H1 (cell line): ENCODE measurements around the gene MAGEB4.

Experiments used
- EP300 ChIP-seq, 2 experiments: IDR thresholded peaks; 1 replicate in 1 of 2; 2 replicates in 1 of 2; pipeline ENCODE4 v1.6.1; 2011 to 2012; ENCODE audit warnings: low read depth in 2 of 2, low read length in 2 of 2, mild to moderate bottlenecking in 2 of 2, borderline replicate concordance in 1 of 2, inconsistent platforms in 1 of 2, moderate library complexity in 1 of 2
- EZH2 ChIP-seq: fragments of 200-600 bp; sonication (generic); IDR thresholded peaks from 2 replicates; pipeline ENCODE4 v1.7.1; 2012; ENCODE audit warnings: low read depth, mild to moderate bottlenecking, moderate library complexity, low read length, inconsistent platforms; ENCODE audit not compliant: severe bottlenecking
- POLR2A ChIP-seq, 2 experiments: IDR thresholded peaks; 1 replicate in 1 of 2; 2 replicates in 1 of 2; pipeline ENCODE4 v1.6.1; 2011; ENCODE audit warnings: low read depth in 2 of 2, low read length in 2 of 2, mild to moderate bottlenecking in 2 of 2; ENCODE audit errors: control extremely low read depth in 1 of 2
- SAP30 ChIP-seq: fragments of 300-600 bp; sonication (generic); IDR thresholded peaks from 2 replicates; pipeline ENCODE4 v1.7.1; 2012; ENCODE audit warnings: low read length, moderate library complexity, mild to moderate bottlenecking, inconsistent platforms; ENCODE audit not compliant: insufficient read depth, insufficient replicate concordance
- SP1 ChIP-seq: IDR thresholded peaks from 2 replicates; pipeline ENCODE4 v1.6.1; 2011; ENCODE audit warnings: low read depth, low read length
- SP4 ChIP-seq: IDR thresholded peaks from 2 replicates; pipeline ENCODE4 v1.6.1; 2012; ENCODE audit warnings: low read length, inconsistent platforms
- TF ChIP-seq, protein P1 (sequence below), 3 experiments: IDR thresholded peaks; 1 replicate in 2 of 3; 2 replicates in 1 of 3; pipeline versions ENCODE4 v1.5.1 to v1.6.1; 2011; ENCODE audit warnings: low read length in 3 of 3, mild to moderate bottlenecking in 3 of 3, inconsistent platforms in 2 of 3, low read depth in 1 of 3, moderate library complexity in 1 of 3; ENCODE audit not compliant: insufficient read depth in 1 of 3; ENCODE audit errors: control extremely low read depth in 1 of 3

DNA sequence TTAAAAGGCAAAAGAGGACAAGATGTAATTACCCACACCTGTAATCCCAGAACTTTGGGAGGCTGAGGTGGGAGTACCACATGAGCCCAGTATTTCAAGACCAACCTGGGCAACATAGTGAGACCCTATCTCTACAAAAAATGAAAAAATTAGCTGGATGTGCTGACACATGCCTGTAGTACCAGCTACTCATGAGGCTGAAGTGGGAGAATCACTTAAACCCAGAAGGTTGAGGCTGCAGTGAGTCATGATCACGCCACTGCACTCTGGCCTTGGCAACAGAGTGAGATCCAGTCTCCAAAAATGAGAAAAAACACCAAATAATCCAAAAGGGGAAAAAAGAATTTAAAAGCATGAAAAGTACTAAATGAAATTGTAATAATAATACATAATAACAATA lies 36.6 kb downstream of the MAGEB4 start:
- TF ChIP-seq, protein P1, sequence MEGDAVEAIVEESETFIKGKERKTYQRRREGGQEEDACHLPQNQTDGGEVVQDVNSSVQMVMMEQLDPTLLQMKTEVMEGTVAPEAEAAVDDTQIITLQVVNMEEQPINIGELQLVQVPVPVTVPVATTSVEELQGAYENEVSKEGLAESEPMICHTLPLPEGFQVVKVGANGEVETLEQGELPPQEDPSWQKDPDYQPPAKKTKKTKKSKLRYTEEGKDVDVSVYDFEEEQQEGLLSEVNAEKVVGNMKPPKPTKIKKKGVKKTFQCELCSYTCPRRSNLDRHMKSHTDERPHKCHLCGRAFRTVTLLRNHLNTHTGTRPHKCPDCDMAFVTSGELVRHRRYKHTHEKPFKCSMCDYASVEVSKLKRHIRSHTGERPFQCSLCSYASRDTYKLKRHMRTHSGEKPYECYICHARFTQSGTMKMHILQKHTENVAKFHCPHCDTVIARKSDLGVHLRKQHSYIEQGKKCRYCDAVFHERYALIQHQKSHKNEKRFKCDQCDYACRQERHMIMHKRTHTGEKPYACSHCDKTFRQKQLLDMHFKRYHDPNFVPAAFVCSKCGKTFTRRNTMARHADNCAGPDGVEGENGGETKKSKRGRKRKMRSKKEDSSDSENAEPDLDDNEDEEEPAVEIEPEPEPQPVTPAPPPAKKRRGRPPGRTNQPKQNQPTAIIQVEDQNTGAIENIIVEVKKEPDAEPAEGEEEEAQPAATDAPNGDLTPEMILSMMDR (IDR thresholded peaks at IDR 0.05; ENCODE audit: control extremely low read depth in 1 of 3, insufficient read depth in 1 of 3, low read depth in 1 of 3, low read length in 3 of 3) = no peak
- no peak for TF ChIP-seq EP300 (IDR thresholded peaks at IDR 0.05; ENCODE audit: borderline replicate concordance in 1 of 2, low read depth in 2 of 2, low read length in 2 of 2)
- TF ChIP-seq EZH2 = no peak
- no peak for TF ChIP-seq SP1
- TF ChIP-seq SP4 = no peak
- TF ChIP-seq POLR2A (IDR thresholded peaks at IDR 0.05; ENCODE audit: control extremely low read depth in 1 of 2, low read depth in 2 of 2, low read length in 2 of 2) = no peak
- no peak for TF ChIP-seq SAP30
